Measurements from ENCODE around the gene TFB1M.
"Not testable (repeated sequence)": the region's sequence is repeated elsewhere in the genome, so short reads cannot be mapped to it uniquely, and the experiment has no call there.

TFB1M gene

GRCh38 chr6:155329460-155330132, 15.3 kb upstream of the TFB1M start:
- DNase-seq, result no peak

GRCh38 chr6:155328539-155329459, 14.5 kb upstream of the TFB1M start:
- DNase-seq, result peak; percentile 21

DNA sequence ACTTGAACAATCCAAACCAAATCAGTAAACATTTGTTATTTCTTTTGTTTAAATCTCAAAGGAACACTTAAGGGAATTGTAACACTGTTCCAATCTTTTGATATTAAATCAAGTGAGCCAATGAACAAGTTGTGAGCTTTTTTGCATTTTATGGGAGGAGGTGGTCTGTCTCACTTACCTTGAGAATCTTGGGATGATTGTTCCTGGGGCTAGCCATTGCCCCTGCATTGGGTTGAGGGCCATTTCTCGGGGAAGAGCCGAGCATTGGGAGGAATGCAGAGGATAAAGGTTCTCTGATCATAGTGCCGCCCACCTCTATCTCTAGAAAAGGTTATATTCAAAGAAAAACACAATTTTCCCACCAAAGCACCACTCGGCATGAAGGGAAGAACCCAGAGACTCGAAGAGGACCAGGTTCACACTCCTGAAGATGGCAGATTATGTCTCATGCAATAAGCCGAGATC, 13.8 kb upstream of the TFB1M start:
- DNase-seq, result no peak

GRCh38 chr6:155327326-155328073, 13.2 kb upstream of the TFB1M start:
- DNase-seq, result peak; percentile 59

DNA sequence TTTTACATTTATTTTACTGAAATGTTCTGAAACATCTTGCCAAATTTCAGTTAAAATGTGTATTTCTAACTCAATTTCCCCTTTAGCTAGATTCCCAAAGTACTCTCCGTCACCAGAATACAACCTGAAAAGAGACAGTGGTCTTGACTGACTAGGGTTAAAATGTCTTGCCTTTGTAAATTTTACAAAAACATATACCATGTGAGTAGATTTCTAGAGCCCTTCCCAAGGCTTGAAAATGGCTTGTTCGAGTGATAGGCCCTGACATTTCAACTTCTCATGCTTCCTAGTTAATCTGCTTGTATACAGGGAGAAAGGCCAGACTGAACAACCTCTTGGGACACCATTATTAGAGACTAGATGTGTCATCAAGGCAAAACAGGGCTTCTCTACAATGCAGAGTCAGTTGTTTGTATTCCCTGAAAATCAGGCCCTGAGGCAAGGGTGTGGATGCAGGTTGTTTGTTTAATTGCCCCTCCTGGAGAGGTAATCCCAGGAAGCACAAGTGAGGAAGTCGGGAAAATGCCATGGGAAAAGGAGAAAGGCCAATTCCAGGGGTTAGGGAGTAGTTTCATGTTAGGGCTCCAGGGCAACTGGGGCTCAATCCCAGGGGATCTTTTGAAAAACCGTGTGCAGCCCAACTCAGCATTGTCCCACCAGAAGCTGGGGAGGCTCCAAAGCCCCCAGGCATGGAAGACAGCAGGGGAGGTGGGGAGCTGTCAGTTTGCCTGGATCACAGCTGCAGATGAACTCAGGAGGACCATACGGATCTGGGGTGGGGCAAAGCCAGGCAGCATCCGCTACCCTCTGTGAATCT, 11.6 kb upstream of the TFB1M start:
- no peak for DNase-seq

- no peak for DNase-seq
Measured at GRCh38 chr6:155324993-155325392, 10.7 kb upstream of the TFB1M start.

DNA sequence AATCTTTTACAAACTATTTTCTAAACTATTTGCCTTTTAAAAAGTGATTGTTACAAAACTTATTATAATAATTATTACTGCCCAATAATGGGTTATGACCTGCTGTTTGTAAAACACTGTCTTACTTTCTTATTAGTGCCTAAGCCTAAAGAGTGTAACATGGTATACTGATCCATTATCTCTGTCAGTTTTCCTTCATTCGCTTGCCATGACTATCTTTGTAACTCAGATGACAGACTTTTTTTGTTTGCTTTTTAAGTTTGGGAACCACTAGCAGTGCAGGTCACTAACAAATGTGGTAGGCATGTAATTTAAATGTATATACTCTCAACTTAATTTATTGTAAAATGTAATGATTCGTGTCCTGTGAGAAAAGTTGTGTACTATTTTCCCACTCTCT, 9.9 kb upstream of the TFB1M start:
- no peak for DNase-seq

DNA sequence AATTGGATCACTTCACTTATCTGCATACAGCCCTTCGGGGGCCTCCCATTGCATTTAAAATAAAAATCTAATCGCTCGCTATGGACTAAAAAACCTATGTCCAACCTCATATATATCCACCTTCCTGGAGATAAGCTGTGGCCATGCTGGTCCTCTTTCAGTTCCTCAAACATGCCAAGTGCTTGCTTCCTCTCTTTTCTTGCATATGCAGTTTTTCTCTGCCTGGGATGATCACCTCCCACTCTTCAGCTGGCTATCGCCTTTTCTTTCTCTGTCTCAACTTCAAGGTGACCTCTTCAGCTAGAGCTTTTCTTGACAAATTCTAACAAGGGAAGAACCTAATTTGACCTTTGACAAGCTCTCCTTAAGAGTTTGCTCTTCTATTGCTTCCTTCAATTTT, 5.6 kb upstream of the TFB1M start:
- DNase-seq, result no peak

GRCh38 chr6:155317186-155317585, 2.9 kb upstream of the TFB1M start:
- no peak for DNase-seq

- no peak for DNase-seq
Measured at GRCh38 chr6:155316419-155316818, 2.1 kb upstream of the TFB1M start.

DNA sequence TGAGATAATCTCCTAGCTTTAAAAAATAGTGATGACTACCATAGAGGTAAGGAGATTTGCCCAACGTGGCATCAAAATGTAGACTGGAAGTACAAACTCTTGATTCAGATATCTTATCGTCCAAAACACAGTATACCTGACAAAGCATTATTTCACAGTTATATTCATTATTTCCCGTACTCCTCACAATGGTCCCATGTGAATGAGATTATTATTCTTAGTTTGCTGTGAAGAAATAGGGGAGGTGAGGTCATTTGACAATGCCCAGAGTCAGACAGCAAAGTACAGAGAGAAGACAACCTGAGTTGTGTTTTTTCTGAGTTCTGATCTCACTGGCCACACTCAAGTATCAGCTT, 1.2 kb upstream of the TFB1M start:
- no peak for DNase-seq

DNA sequence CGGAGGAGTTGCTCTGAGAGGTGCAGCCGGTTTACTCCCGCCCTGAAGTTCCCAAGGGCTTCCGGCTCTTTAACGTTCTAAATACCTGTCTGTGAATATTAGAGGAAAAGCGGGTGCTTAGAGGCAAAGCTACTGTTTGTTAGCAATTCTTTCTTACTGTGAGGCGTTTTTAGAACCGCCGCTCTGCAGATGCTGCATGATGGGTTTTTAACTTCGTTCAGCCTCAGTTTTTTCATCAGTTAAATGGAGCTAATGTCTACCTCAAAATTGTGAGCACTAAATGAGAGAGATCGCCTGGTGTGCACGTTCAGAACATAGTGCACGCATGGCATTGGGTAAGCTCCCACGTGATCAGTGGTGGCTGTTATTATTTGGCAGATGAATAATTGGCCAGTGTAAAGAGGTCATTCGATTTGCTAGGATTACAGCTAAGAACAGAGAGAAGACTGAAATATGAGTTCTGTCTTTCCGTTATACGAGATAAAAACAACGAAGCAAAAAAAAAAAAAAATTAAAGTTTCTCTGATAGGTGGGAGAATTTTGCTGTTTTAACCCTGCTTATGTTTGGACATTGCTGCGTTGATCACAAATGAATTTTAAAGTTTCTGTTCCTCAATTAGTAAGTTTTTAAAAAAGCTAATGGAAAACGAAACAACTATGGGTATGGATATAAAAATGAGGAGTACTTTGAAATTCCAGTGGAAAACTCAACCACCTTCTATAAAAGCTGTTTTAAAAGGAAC, 660 bp upstream of the TFB1M start:
- peak; percentile 68 for DNase-seq

GRCh38 chr6:155313602-155314091, 637 bp downstream of the TFB1M start:
- peak; percentile 15 for DNase-seq

GRCh38 chr6:155312950-155313349, 1.3 kb downstream of the TFB1M start:
- not testable (repeated sequence) for DNase-seq

DNA sequence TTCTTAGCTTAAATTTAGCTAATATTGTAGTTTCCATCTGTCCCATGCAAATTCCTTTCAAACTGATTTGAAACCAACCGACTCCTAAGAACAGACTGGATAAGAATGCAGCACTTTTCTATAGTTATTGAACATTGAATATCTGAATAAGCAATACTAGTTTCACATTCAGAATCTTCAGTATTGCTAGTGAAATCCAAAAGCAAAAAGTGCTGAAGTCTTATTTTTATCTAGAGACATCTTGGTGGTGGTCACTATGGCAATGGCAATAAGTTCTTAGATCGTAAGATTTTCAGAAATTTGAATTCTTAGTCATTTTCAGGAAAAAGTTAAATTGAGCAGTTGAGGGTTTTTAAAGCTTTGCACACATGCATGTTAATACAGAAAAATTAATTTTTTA, 2.7 kb downstream of the TFB1M start:
- no peak for DNase-seq

DNA sequence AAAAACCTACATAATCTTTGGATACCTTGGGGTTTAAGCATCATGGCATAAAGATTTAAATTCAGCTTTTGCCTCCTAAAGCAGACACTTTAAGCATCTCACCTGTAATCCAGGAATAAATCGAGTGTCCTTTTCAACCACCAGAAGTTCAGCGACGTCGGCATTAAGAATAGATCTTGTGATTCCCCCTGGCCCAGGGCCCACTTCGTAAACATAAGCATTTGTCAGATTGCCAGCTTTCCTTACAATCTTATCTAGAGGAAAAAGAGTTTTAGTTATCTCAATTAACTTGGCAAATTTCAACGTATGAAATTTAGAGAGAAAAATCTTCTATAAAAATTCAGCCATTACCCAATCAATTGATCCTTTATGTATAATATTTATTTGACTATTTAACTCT, 3.2 kb downstream of the TFB1M start:
- DNase-seq, result no peak

DNA sequence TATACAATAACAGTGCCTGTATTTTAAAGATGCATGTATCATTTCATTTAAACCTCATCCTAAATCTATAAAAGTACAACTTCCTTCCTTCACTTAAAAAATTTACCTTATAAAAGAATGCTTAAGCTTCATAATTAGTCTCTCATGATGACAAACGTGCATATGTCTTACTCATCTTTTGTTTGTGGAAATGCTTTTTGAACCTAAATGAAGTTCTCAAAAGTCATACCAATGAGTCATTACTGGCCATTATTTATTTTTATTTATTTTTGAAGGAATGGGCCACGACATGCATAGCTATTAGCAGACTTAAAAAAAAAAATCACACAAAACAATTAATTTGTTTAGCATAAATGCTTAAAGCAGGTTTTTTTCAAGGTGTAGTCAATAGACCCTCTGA, 3.7 kb downstream of the TFB1M start:
- DNase-seq, result no peak

GRCh38 chr6:155309150-155309549, 5.1 kb downstream of the TFB1M start:
- DNase-seq, result no peak

DNA sequence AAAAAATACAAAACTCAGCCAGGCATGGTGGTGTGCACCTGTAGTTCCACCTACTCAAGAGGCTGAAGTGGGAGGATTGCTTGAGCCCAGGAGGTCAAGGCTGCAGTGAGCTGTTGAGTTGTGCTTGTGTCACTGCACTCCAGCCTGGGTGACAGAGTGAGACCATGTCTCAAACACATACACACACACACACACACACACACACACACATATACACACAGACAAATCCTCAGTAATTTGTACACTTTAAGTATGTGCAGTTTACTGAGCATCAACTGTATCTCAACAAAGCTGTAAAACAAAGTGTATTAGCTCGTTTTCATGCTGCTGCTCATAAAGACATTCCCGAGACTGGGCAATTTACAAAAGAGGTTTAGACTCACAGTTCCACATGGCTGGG, 7.3 kb downstream of the TFB1M start:
- no peak for DNase-seq

- DNase-seq, result no peak
Measured at GRCh38 chr6:155303361-155303870, 10.9 kb downstream of the TFB1M start.

- no peak for DNase-seq
Measured at GRCh38 chr6:155301867-155302266, 12.4 kb downstream of the TFB1M start.

DNA sequence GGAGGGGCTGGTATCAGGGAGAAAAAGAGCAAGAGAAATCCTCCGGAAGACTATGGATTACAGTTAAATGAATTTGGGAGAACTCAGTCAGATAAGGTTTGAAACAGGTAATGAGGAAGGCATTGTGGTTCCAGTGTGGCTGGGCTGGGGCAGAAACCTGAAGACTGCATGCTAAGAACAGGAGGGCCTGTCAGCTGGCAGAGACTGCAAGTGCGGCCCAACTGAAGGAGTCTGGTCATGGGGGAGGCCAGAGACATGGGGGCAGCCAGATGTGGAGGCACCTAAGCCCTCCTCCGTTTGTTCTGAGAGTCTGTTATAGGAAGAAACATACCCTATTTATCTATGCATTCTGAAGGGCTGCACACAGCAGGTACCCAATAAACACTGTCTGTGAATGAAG, 16.6 kb downstream of the TFB1M start:
- no peak for DNase-seq

All from NCI-H1436 (cell line).